Left ventricle myocardium inferior (tissue), 1 donor: ENCODE results near the gene RAB29. TPM values are rescaled to one million over a fixed set of nuclear protein-coding genes. Genes with fewer than 3 reads are reported as not detected.

Experiments
- DNase-seq: peaks from one replicate; pipeline ENCODE4 v3.0.0-alpha.2; 2020
- H3K27ac ChIP-seq: fragments of 200-600 bp; replicated peaks from 2 replicates; pipeline ENCODE4 v1.8.0; 2021
- H3K27me3 ChIP-seq: fragments of 200-600 bp; 2 replicates; pipeline ENCODE4 v1.8.0; 2021; ENCODE audit warnings: low read depth
- H3K36me3 ChIP-seq: fragments of 200-600 bp; 2 replicates; pipeline ENCODE4 v1.8.0; 2021
- H3K4me1 ChIP-seq: fragments of 200-600 bp; 2 replicates; pipeline ENCODE4 v1.8.0; 2021
- H3K4me3 ChIP-seq: fragments of 200-600 bp; 2 replicates; pipeline ENCODE4 v1.8.0; 2021; ENCODE audit warnings: mild to moderate bottlenecking, moderate library complexity
- H3K9me3 ChIP-seq: fragments of 200-600 bp; replicated peaks from 2 replicates; pipeline ENCODE4 v1.8.0; 2021
- intact Hi-C: fragments of 100-400 bp; cut with micrococcal nuclease; formaldehyde crosslinking; loops from one replicate; pipeline ENCODE4 v1.11.0; 2022
- total RNA-seq: library from RNA; stranded (reverse); fragmentation: NEBNext Ultra II Directional; extraction: Animal tissue kit (Norgen Biotek cat#: 25700); gene quantifications from one replicate; pipeline ENCODE4 v1.2.1, GENCODE V29; 2021
- TF ChIP-seq, protein P1 (sequence below): fragments of 200-600 bp; IDR thresholded peaks from 2 replicates; pipeline ENCODE4 v1.8.0; 2021; ENCODE audit warnings: antibody characterized with exemption, mild to moderate bottlenecking, borderline replicate concordance
- donor health status: DM: no; HTN: yes; CAD: no; lungs with severe emphysema.

The RAB29 gene
- total RNA-seq, 1 donor from 2014 or later, result 13.7 TPM

DNA sequence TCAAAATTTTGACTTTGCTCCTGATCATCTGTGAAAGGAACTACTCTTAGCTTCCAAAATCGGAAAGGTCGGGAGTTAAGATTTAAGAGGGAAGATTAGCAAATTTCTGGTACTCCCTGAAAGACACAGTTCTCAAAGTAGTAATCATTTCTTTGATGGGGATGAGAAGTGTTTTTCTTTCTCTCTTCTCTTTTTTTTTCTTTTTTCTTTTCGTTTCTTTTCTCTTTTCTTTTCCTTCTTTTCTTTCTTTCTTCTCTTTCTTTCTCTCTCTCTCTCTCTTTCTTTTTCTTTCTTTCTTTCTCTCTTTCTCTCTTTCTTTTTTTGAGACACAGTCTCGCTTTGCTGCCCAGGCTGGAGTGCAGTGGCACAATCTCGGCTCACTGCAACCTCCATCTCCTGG is 5.1 kb upstream of the RAB29 start:
- intact Hi-C loops, result no loop called here
- H3K27me3 ChIP-seq, result no peaks in the 10 kb centered on the region
- H3K4me1 ChIP-seq, result peaks cover 26% of the 10 kb centered on the region
- H3K4me3 ChIP-seq, result no peak overlapping the region
- H3K27ac ChIP-seq, result no peak overlapping the region
- no peak for DNase-seq
- H3K9me3 ChIP-seq, result no peaks in the 10 kb centered on the region
- H3K36me3 ChIP-seq, result no peaks in the 10 kb centered on the region
- TF ChIP-seq, protein P1, sequence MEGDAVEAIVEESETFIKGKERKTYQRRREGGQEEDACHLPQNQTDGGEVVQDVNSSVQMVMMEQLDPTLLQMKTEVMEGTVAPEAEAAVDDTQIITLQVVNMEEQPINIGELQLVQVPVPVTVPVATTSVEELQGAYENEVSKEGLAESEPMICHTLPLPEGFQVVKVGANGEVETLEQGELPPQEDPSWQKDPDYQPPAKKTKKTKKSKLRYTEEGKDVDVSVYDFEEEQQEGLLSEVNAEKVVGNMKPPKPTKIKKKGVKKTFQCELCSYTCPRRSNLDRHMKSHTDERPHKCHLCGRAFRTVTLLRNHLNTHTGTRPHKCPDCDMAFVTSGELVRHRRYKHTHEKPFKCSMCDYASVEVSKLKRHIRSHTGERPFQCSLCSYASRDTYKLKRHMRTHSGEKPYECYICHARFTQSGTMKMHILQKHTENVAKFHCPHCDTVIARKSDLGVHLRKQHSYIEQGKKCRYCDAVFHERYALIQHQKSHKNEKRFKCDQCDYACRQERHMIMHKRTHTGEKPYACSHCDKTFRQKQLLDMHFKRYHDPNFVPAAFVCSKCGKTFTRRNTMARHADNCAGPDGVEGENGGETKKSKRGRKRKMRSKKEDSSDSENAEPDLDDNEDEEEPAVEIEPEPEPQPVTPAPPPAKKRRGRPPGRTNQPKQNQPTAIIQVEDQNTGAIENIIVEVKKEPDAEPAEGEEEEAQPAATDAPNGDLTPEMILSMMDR, result no peak

GRCh38 chr1:205777994-205778393 is 2.7 kb upstream of the RAB29 start:
- peaks cover 24% of the 10 kb centered on the region for H3K4me1 ChIP-seq
- no peaks in the 10 kb centered on the region for H3K27me3 ChIP-seq
- intact Hi-C loops, result no loop called here
- no peak overlapping the region for H3K4me3 ChIP-seq
- TF ChIP-seq, protein P1, result no peak
- DNase-seq, result no peak
- no peaks in the 10 kb centered on the region for H3K9me3 ChIP-seq
- no peak overlapping the region for H3K27ac ChIP-seq
- H3K36me3 ChIP-seq, result no peaks in the 10 kb centered on the region

DNA sequence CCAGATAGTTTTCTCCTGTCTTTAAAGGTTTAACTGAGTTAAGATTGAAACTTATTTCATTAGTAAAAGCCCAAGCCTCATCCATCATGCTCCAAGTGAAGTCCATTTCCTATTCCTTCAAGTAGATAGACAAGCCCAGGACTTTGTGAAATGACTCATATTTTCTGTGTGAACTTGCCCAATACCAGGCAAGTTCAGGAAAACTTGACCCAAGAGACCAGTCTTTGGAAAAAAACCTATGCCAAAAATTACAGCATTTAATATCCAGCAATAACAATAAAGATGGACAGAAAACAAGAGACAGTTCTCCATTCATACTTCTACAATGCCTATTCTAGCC is 405 bp upstream of the RAB29 start:
- H3K27me3 ChIP-seq, result no peaks in the 10 kb centered on the region
- H3K9me3 ChIP-seq, result no peaks in the 10 kb centered on the region
- H3K4me3 ChIP-seq, result peak overlapping the region; percentile 85
- TF ChIP-seq, protein P1, result no peak
- DNase-seq, result no peak
- H3K36me3 ChIP-seq, result peaks cover under 1% of the 10 kb centered on the region
- peak overlapping the region; percentile 60 for H3K27ac ChIP-seq
- intact Hi-C loops, result no loop called here
- H3K4me1 ChIP-seq, result peaks cover 20% of the 10 kb centered on the region

- Histone ChIP-seq H3K27ac (peak overlapping the region; percentile 60), H3K4me3 (peak overlapping the region; percentile 85), H3K27me3 (no peaks in the 10 kb centered on the region), H3K9me3 (no peaks in the 10 kb centered on the region), H3K4me1 (peaks cover 20% of the 10 kb centered on the region), H3K36me3 (peaks cover 10% of the 10 kb centered on the region)
- TF ChIP-seq, protein P1, result no peak
- intact Hi-C loops, result no loop called here
- DNase-seq, result no peak
Observed at GRCh38 chr1:205774198-205775014, 876 bp downstream of the RAB29 start.

GRCh38 chr1:205772607-205773032 is 2.7 kb downstream of the RAB29 start:
- intact Hi-C loops, result no loop called here
- Histone ChIP-seq H3K4me3 (no peak overlapping the region), H3K27me3 (no peaks in the 10 kb centered on the region), H3K36me3 (peaks cover 10% of the 10 kb centered on the region), H3K4me1 (peaks cover 20% of the 10 kb centered on the region), H3K27ac (no peak overlapping the region), H3K9me3 (no peaks in the 10 kb centered on the region)
- no peak for DNase-seq
- TF ChIP-seq, protein P1, result no peak
